ENCODE data around the gene SMARCA4. TPM values are rescaled to one million over a fixed set of nuclear protein-coding genes. Genes with fewer than 3 reads are reported as not detected.
A peak's percentile ranks its signal among the peaks of the same experiment; 100 is the strongest.
"Not testable (repeated sequence)": the region's sequence is repeated elsewhere in the genome, so short reads cannot be mapped to it uniquely, and the experiment has no call there.

SMARCA4 gene
- total RNA-seq, 1 experiment from 2014 or later = 105 TPM

- DNase-seq (ENCODE audit: low read depth) = no peak
Observed at GRCh38 chr19:11064831-11065303, 104.0 kb downstream of the SMARCA4 start.

GRCh38 chr19:11066326-11066725 lies 105.5 kb downstream of the SMARCA4 start:
- DNase-seq (ENCODE audit: low read depth) = no peak

GRCh38 chr19:11067356-11068113 lies 106.7 kb downstream of the SMARCA4 start:
- peak; percentile 53 for DNase-seq (ENCODE audit: low read depth)

- DNase-seq (ENCODE audit: low read depth) = no peak
Observed at GRCh38 chr19:11069561-11069960, 108.7 kb downstream of the SMARCA4 start.

- no peak for DNase-seq (ENCODE audit: low read depth)
Observed at GRCh38 chr19:11070123-11070522, 109.3 kb downstream of the SMARCA4 start.

- DNase-seq (ENCODE audit: low read depth) = no peak
Observed at GRCh38 chr19:11073568-11073967, 112.7 kb downstream of the SMARCA4 start.

GRCh38 chr19:11076792-11077191 lies 116.0 kb downstream of the SMARCA4 start:
- DNase-seq (ENCODE audit: low read depth) = not testable (repeated sequence)

GRCh38 chr19:11078893-11079292 lies 118.1 kb downstream of the SMARCA4 start:
- DNase-seq (ENCODE audit: low read depth) = no peak

GRCh38 chr19:11079999-11080398 lies 119.2 kb downstream of the SMARCA4 start:
- DNase-seq (ENCODE audit: low read depth) = no peak

- no peak for DNase-seq (ENCODE audit: low read depth)
Observed at GRCh38 chr19:11087870-11088505, 127.2 kb downstream of the SMARCA4 start.

- DNase-seq (ENCODE audit: low read depth) = peak; percentile 56
Observed at GRCh38 chr19:11088506-11089253, 127.8 kb downstream of the SMARCA4 start.

- peak; percentile 93 for DNase-seq (ENCODE audit: low read depth)
Observed at GRCh38 chr19:11089254-11090013, 128.6 kb downstream of the SMARCA4 start, which contains the start of gene LDLR. TSS of gene LDLR (plus strand) at chr19:11089463. CDS start at chr19:11089549, 86 bp downstream.

GRCh38 chr19:11090014-11090263 lies 129.1 kb downstream of the SMARCA4 start:
- DNase-seq (ENCODE audit: low read depth) = not testable (repeated sequence)

GRCh38 chr19:11090264-11090996 lies 129.6 kb downstream of the SMARCA4 start:
- DNase-seq (ENCODE audit: low read depth) = peak; percentile 93

GRCh38 chr19:11090997-11091702 lies 130.3 kb downstream of the SMARCA4 start:
- no peak for DNase-seq (ENCODE audit: low read depth)

GRCh38 chr19:11091703-11092153 lies 130.9 kb downstream of the SMARCA4 start:
- DNase-seq (ENCODE audit: low read depth) = peak; percentile 88

GRCh38 chr19:11092181-11092538 lies 131.3 kb downstream of the SMARCA4 start:
- peak; percentile 66 for DNase-seq (ENCODE audit: low read depth)

GRCh38 chr19:11093689-11094238 lies 132.9 kb downstream of the SMARCA4 start:
- DNase-seq (ENCODE audit: low read depth) = no peak

GRCh38 chr19:11094520-11094894 lies 133.7 kb downstream of the SMARCA4 start:
- DNase-seq (ENCODE audit: low read depth) = no peak

All from LHCN-M2 (cell line).